HG03469 (cell line): ENCODE results near the gene TMEM256.

ENCODE experiments used
- ATAC-seq: cut with Tn5 transposase; IDR thresholded peaks from one replicate; pipeline ENCODE4 v1.9.1; 2021; ENCODE audit warnings: mild to moderate bottlenecking, moderate library complexity, moderate number of reproducible peaks; ENCODE audit not compliant: unreplicated experiment

Gene TMEM256

DNA sequence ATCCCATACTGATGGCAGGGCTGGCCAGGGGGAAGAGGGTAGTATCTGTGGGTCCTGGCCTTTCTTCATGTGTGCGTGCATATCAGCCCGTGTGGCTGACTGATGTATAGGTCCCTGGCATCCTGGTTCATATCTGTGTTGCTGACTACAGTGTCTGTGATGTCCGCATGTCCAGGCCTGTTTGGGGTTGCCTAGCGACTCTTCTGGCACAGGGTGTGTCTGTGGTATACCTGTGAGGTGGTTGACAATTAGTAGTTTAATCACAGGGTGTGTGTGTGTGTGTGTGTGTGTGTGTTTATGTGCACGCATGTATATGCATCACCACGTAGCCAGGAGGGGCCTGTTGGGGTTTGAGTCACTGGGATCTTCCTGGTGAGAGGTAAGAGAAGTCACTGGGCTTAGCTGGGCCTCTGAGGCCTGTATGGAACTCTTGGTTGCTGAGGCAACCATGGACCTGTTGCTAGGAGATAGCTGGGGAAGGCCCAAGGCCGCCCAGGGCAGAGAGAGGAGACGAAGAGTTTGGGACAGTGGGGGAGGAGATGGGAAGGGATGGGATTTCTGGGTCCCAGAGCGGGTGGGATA is 49.5 kb downstream of the TMEM256 start:
- no peak for ATAC-seq
